HFFc6 (cell line): ENCODE results near the gene SLC7A14. TPM values are rescaled to one million over a fixed set of nuclear protein-coding genes. Genes with fewer than 3 reads are reported as not detected.

ENCODE experiments used
- DNase-seq: peaks from one replicate; pipeline ENCODE4 v3.0.0-alpha.2; 2018
- H3K27ac Mint-ChIP-seq: 2 replicates; pipeline ENCODE4 v1.8.0; 2020; ENCODE audit warnings: mild to moderate bottlenecking, mixed read lengths
- H3K27me3 Mint-ChIP-seq: 2 replicates; pipeline ENCODE4 v1.8.0; 2021; ENCODE audit warnings: mild to moderate bottlenecking, moderate library complexity, mixed read lengths; ENCODE audit not compliant: insufficient read depth
- H3K36me3 Mint-ChIP-seq: 2 replicates; pipeline ENCODE4 v1.8.0; 2021; ENCODE audit warnings: low read depth, mixed read lengths
- H3K4me1 Mint-ChIP-seq: 2 replicates; pipeline ENCODE4 v1.8.0; 2020; ENCODE audit warnings: low read depth, mixed read lengths
- H3K4me3 Mint-ChIP-seq: 2 replicates; pipeline ENCODE4 v1.8.0; 2020; ENCODE audit warnings: mild to moderate bottlenecking, moderate library complexity, mixed read lengths
- H3K9me3 Mint-ChIP-seq: 2 replicates; pipeline ENCODE4 v1.8.0; 2020; ENCODE audit warnings: mild to moderate bottlenecking, mixed read lengths
- total RNA-seq, 6 experiments: library from RNA; stranded (reverse); fragmentation: NEBNext Ultra II Directional; extraction: Animal tissue kit (Norgen Biotek cat#: 25700); gene quantifications; 2 replicates in 1 of 6; 3 replicates in 5 of 6; pipeline ENCODE4 v1.2.3, GENCODE V29; 2021
- TF ChIP-seq, protein P1 (sequence below): fragments of 200-600 bp; sonication (generic); IDR thresholded peaks from 2 replicates; pipeline ENCODE4 v1.5.0; 2021; ENCODE audit warnings: antibody characterized with exemption, mild to moderate bottlenecking

Gene SLC7A14
- total RNA-seq, 6 experiments from 2014 or later = 0.14 to 0.53 (median 0.39) TPM

GRCh38 chr3:170508839-170509238 is 77.0 kb downstream of the SLC7A14 start:
- Mint-ChIP-seq H3K36me3 (no peaks in the 10 kb centered on the region), H3K4me1 (peaks cover 16% of the 10 kb centered on the region), H3K4me3 (no peak overlapping the region), H3K9me3 (no peaks in the 10 kb centered on the region), H3K27ac (no peak overlapping the region), H3K27me3 (no peaks in the 10 kb centered on the region; the same call in 1 of the 2 replicates)
- no peak for DNase-seq
- TF ChIP-seq, protein P1, sequence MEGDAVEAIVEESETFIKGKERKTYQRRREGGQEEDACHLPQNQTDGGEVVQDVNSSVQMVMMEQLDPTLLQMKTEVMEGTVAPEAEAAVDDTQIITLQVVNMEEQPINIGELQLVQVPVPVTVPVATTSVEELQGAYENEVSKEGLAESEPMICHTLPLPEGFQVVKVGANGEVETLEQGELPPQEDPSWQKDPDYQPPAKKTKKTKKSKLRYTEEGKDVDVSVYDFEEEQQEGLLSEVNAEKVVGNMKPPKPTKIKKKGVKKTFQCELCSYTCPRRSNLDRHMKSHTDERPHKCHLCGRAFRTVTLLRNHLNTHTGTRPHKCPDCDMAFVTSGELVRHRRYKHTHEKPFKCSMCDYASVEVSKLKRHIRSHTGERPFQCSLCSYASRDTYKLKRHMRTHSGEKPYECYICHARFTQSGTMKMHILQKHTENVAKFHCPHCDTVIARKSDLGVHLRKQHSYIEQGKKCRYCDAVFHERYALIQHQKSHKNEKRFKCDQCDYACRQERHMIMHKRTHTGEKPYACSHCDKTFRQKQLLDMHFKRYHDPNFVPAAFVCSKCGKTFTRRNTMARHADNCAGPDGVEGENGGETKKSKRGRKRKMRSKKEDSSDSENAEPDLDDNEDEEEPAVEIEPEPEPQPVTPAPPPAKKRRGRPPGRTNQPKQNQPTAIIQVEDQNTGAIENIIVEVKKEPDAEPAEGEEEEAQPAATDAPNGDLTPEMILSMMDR = no peak

- DNase-seq = no peak
- Mint-ChIP-seq H3K4me1 (peaks cover 16% of the 10 kb centered on the region), H3K27me3 (no peaks in the 10 kb centered on the region; the same call in 1 of the 2 replicates), H3K27ac (no peak overlapping the region), H3K9me3 (no peaks in the 10 kb centered on the region), H3K36me3 (no peaks in the 10 kb centered on the region), H3K4me3 (no peak overlapping the region)
- TF ChIP-seq, protein P1 = no peak
Measured at GRCh38 chr3:170508291-170508690, 77.6 kb downstream of the SLC7A14 start.

DNA sequence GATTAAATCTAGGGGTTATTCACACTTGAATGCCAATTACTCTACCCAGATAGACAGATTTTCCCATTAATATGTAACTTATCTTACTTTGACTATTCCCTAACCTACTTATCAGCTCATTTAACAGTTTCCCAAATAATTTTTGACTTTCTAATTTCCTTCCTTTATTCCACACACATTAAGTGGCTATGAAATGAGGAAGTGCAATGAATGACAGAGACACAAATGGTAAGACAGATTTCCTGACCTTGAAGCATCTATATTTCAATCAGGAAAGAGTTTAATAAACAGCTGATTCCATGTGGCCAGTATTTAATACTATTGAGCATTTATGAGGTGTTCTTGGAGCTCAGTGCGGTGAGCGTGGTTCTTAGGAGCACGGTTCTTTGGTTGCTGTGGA is 78.8 kb downstream of the SLC7A14 start:
- Mint-ChIP-seq H3K27me3 (no peaks in the 10 kb centered on the region; the same call in 1 of the 2 replicates), H3K4me1 (peaks cover 27% of the 10 kb centered on the region), H3K27ac (peak overlapping the region; percentile 80), H3K9me3 (no peaks in the 10 kb centered on the region), H3K4me3 (no peak overlapping the region), H3K36me3 (no peaks in the 10 kb centered on the region)
- no peak for DNase-seq
- TF ChIP-seq, protein P1 = no peak

- Mint-ChIP-seq H3K4me3 (no peak overlapping the region), H3K9me3 (no peaks in the 10 kb centered on the region), H3K27me3 (no peaks in the 10 kb centered on the region; the same call in 1 of the 2 replicates), H3K36me3 (no peaks in the 10 kb centered on the region), H3K27ac (peak overlapping the region; percentile 80), H3K4me1 (peaks cover 30% of the 10 kb centered on the region)
- TF ChIP-seq, protein P1 = no peak
- no peak for DNase-seq
Measured at GRCh38 chr3:170506556-170506955, 79.3 kb downstream of the SLC7A14 start.

DNA sequence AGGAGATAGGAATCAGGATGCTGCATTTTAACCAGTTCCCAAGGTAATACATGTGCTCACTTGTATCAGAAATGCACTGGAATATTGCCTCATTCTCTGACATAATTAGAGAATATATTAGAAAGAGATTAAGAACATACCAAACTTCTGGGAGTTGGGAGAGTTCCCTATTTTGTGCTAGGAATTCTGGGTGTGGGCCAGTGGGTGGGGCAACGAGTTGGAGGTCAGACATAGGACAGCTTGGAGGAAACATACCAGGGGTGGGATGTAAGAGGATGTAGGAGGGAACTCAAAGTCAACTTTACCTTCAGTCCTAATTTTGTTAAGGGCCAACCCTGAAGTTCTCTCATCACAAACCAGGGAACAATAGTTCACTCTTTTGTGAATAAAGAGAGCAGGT is 83.6 kb downstream of the SLC7A14 start:
- Mint-ChIP-seq H3K27ac (no peak overlapping the region), H3K9me3 (no peaks in the 10 kb centered on the region), H3K4me3 (no peak overlapping the region), H3K36me3 (no peaks in the 10 kb centered on the region), H3K27me3 (peaks cover 1% of the 10 kb centered on the region; the same call in 1 of the 2 replicates), H3K4me1 (peaks cover 35% of the 10 kb centered on the region)
- no peak for DNase-seq
- TF ChIP-seq, protein P1 = no peak

- Mint-ChIP-seq H3K4me1 (peaks cover 22% of the 10 kb centered on the region), H3K36me3 (no peaks in the 10 kb centered on the region), H3K9me3 (no peaks in the 10 kb centered on the region), H3K27ac (no peak overlapping the region), H3K4me3 (no peak overlapping the region), H3K27me3 (peaks cover 1% of the 10 kb centered on the region; the same call in 1 of the 2 replicates)
- DNase-seq = no peak
- TF ChIP-seq, protein P1 = no peak
Measured at GRCh38 chr3:170500995-170501394, 84.9 kb downstream of the SLC7A14 start.
